Kidney epithelial cell (primary cell): ENCODE data around the gene NT5C3B. TPM values are rescaled to one million over a fixed set of nuclear protein-coding genes. Genes with fewer than 3 reads are reported as not detected.
"Not testable (repeated sequence)": the region's sequence is repeated elsewhere in the genome, so short reads cannot be mapped to it uniquely, and the experiment has no call there.

Source experiments
- DNase-seq: peaks from one replicate; pipeline ENCODE4 v3.0.0-alpha.2; 2010; ENCODE audit warnings: low read depth
- H3K27me3 ChIP-seq: 2 replicates; pipeline ENCODE4 v1.6.0; 2011; ENCODE audit warnings: low read length; ENCODE audit not compliant: control insufficient read depth, insufficient read depth
- H3K36me3 ChIP-seq: 2 replicates; pipeline ENCODE4 v1.5.1; 2011; ENCODE audit warnings: low read length; ENCODE audit not compliant: control insufficient read depth, insufficient read depth
- H3K4me3 ChIP-seq: 2 replicates; pipeline ENCODE4 v1.5.1; 2011; ENCODE audit warnings: low read depth, mild to moderate bottlenecking, control low read depth, low read length
- total RNA-seq: library from RNA; depleted of rRNA; stranded (reverse); fragments of >200 nt; gene quantifications from 2 replicates; pipeline ENCODE4 v1.2.3, GENCODE V29; 2015
- TF ChIP-seq, protein P1 (sequence below): IDR thresholded peaks from 2 replicates; pipeline ENCODE4 v1.5.1; 2011; ENCODE audit warnings: mild to moderate bottlenecking, moderate library complexity, low read length, control low read depth, inconsistent platforms; ENCODE audit not compliant: insufficient read depth, poor library complexity, severe bottlenecking

The NT5C3B gene
- 60.2 and 61.5 TPM in 2 replicates for total RNA-seq

DNA sequence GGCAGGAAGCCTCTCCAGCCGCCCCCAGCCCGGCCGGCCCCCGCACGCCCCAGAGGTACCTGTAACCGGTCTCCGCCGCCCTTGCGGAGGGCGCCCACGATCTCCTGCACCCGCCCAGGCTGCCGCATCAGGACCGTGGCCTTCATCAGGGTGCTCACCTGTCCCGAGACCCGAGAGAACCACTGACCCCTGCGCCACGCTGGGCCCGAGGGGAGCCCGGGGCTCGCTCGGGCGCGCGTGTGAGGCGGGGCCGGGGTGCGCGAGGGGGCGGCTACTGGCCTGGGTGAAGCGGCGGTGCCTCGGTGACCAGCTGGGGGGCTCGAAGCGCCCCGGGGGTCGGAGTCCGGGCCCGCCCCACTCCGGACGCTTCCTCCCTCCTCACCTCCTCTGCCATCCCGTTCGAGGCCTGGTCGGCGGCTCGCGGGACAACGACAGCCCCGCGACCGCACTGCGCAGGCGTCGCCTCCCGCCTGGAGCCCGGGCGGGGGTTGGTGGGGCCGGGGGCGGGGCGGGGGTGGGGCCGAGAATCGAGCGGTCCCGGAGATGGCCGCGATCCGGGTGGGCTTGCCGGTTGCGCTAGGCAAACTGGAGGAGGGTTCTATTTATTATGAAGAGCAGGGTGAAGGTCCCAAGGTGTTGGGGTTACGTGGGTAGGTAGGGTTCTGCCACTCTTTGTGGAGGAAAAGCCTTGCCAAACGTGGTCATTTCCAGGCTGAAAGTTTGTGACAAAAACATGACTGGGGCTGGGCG, at the start of gene NT5C3B:
Gene NT5C3B, minus strand, starts transcription at position 433 of the 750 bp plus-strand sequence. Its CDS starts 39 bp downstream, at position 394.
- peak within 1 kb of the TSS; percentile 81 for H3K4me3 ChIP-seq
- no peaks in the 10 kb centered on the region for H3K27me3 ChIP-seq
- DNase-seq, result no peak
- TF ChIP-seq, protein P1, sequence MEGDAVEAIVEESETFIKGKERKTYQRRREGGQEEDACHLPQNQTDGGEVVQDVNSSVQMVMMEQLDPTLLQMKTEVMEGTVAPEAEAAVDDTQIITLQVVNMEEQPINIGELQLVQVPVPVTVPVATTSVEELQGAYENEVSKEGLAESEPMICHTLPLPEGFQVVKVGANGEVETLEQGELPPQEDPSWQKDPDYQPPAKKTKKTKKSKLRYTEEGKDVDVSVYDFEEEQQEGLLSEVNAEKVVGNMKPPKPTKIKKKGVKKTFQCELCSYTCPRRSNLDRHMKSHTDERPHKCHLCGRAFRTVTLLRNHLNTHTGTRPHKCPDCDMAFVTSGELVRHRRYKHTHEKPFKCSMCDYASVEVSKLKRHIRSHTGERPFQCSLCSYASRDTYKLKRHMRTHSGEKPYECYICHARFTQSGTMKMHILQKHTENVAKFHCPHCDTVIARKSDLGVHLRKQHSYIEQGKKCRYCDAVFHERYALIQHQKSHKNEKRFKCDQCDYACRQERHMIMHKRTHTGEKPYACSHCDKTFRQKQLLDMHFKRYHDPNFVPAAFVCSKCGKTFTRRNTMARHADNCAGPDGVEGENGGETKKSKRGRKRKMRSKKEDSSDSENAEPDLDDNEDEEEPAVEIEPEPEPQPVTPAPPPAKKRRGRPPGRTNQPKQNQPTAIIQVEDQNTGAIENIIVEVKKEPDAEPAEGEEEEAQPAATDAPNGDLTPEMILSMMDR, result no peak
- peaks cover 1% of the 10 kb centered on the region for H3K36me3 ChIP-seq

DNA sequence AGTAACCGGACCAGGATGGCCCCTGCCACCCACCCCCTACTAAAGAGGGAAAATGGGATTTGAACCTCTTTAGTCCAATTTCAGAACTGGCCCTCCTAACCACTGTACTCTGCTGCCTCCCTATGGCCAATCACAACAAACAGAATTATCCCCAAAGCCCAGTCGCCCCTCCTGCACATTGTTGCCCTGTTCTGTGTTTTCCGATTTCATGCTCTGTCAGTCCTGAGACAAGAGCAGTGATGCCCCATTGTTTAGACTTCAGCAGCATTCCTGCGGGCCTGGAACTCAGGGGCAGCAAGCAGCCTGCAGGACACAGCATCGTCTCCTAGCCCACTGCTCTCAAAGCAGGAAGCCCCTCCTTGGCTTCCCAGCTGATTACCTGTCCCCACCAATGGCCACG, 49.7 kb upstream of the NT5C3B start:
- TF ChIP-seq, protein P1, result peak; percentile 30
- H3K36me3 ChIP-seq, result peaks cover 5% of the 10 kb centered on the region

DNA sequence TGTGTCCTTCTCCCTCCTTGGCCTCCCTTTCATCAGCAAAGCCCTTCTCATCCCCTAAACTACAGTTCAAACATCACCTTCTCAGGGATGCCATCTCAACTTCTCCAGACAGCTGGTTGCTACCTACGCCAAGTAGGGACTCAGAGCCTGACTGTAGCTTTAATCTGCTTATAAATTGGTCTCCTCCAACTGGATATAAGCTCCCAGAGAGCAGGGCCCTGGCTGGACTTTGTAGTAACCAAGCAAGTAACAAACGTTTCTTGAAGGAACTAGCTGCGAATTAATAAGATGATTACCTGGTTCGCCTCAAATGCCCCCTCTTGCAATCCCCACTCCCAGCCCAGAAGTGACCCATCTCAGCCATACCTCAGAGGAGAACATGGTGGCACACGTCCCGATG, 46.7 kb upstream of the NT5C3B start:
- Histone ChIP-seq H3K36me3 (peaks cover 8% of the 10 kb centered on the region), H3K4me3 (no peak overlapping the region), H3K27me3 (no peaks in the 10 kb centered on the region)
- DNase-seq, result no peak
- TF ChIP-seq, protein P1, result no peak

More for the DNA sequence above, 49.7 kb upstream of the NT5C3B start:
- Histone ChIP-seq H3K4me3 (no peak overlapping the region), H3K27me3 (no peaks in the 10 kb centered on the region)
- DNase-seq, result no peak

DNA sequence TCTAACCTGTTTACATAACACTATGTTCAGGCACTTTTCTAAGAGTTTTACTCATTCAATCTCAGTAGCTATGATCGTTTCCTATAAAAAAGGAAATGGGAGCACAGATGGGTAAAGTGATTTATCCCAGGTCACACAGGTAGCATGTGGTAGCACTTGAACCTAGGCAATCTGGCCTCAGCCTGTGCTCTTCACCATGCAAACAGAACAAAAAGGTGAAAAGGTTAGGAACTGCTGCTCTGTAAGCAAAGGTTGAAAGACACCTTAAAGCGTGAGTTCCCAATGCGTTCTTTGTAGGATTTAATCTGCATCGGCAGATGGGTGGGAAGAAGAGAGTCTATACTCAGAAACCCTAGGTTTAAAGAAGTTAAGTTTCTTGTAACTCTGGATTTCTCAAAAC, 44.1 kb upstream of the NT5C3B start:
- TF ChIP-seq, protein P1, result no peak
- Histone ChIP-seq H3K27me3 (no peaks in the 10 kb centered on the region), H3K4me3 (no peak overlapping the region), H3K36me3 (peaks cover 7% of the 10 kb centered on the region)
- no peak for DNase-seq

DNA sequence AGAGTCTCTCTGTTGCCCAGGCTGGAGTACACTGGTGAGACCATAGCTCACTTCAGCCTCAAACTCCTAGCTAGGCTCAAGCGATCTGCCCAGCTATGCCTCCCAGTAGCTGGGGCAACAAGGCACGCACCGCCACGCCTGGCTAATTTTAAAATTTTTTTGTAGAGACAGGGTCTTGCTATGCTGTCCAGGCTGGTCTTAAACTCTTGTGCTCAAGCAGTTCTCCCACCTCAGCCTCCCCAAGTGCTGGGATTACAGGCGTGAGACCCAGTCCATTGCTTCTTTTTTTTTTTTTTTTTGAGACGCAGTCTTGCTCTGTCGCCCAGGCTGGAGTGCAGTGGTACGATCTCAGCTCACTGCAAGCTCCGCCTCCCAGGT, 38.2 kb upstream of the NT5C3B start:
- not testable (repeated sequence) for H3K36me3 ChIP-seq, DNase-seq, H3K27me3 ChIP-seq, H3K4me3 ChIP-seq

DNA sequence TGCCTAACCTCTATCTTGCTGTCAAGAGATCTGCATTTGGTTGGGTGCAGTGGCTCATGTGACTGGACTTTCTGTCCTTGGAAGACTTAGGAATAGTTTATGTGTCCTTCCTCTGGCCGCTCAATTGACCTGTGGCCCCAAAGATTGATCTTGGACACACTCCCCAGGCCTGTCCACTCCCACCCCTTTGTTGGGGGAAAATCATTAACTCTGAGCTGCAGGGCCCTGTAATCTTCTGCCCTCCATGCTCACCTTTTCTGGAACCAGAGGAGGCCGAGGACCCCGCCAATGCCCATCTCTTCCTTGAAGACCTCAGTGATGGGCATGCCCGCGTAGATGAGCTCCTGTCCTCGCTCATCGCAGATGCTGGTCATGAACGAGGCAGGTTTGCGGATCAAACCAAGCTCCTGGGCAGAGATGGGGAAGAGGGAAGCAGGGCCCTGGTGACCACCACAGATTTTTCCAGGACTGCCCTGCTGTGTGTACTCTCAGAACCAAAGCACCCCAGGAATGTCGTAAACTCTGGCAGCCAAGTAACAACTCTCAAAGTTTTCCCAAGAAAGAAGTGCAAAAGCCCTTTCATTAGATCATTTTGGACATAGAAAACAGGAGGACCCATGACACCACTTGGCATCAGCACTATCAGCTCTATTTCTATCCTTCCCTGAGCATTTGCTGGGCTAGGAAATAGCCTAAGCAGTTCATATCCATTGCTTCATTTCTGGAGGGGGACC, 37.7 kb upstream of the NT5C3B start:
- no peak for DNase-seq
- Histone ChIP-seq H3K27me3 (no peaks in the 10 kb centered on the region), H3K36me3 (peaks cover 9% of the 10 kb centered on the region), H3K4me3 (no peak overlapping the region)
- TF ChIP-seq, protein P1, result no peak
